ENCODE data around the gene RSPH1. TPM values are rescaled to one million over a fixed set of nuclear protein-coding genes. Genes with fewer than 3 reads are reported as not detected.

RSPH1 gene
- total and polyA plus RNA-seq, 4 donors = 0.09 to 0.17 (median 0.16) TPM; not detected in 1

DNA sequence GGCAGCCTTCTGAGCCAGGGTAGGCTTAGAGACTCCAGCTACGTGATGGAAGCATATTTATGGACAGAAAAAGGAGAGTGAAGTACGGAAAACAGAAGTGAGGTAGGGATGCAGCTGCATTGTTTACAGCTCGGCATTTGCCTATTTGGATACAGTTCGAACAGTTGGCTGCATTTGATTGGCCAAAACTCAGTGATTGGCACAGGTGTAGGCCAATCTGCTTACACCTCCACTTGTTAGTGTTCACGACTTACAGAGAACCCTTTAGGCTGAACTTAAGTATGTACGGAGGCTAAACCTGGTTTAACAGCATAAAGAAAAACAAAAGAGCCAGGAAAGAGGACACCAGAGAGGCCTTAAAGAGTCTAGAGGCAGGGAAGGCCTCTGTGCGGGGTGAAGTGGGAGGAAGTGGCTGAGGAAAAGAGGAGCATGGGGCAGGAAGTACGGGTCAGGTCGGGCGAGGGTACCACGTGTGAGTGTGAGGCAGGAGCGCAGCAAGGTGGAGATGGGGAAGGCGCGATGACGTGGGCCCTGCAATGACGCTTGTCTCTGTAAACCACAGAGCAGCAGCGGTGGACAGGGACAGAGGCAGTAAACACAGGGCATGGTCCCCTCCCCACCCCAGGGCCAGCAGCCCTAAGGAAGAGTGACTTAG is 32.0 kb downstream of the RSPH1 start:
- H3K4me1 ChIP-seq (ENCODE audit: control insufficient read depth in 4 of 4, insufficient read depth in 4 of 4, low read length in 3 of 4) = peaks cover 14 to 21% (median 17%) of the 10 kb centered on the region in 4 donors
- H3K4me3 ChIP-seq (ENCODE audit: low read depth in 1 of 3, low read length in 3 of 3) = no peak overlapping the region
- H3K36me3 ChIP-seq (ENCODE audit: control insufficient read depth in 4 of 4, insufficient read depth in 3 of 4, low read depth in 1 of 4, low read length in 3 of 4) = no peaks in the 10 kb centered on the region
- no peak overlapping the region for H3K27ac ChIP-seq (ENCODE audit: low read depth in 1 of 2, low read length in 2 of 2)
- DNase-seq (ENCODE audit: low spot score) = peak; percentile 57
- WGBS = 75% methylated on average over 17 of the region's 17 CpGs
- TF ChIP-seq, protein P1, sequence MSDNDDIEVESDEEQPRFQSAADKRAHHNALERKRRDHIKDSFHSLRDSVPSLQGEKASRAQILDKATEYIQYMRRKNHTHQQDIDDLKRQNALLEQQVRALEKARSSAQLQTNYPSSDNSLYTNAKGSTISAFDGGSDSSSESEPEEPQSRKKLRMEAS (IDR thresholded peaks at IDR 0.05) = no peak
- TF ChIP-seq SP1 (IDR thresholded peaks at IDR 0.05) = peak; percentile 12
- TF ChIP-seq FOXA2 (IDR thresholded peaks at IDR 0.05) = no peak
- TF ChIP-seq FOXA1 (IDR thresholded peaks at IDR 0.05) = no peak
- TF ChIP-seq GABPA (IDR thresholded peaks at IDR 0.05 in 1 of 2, conservative IDR thresholded peaks at IDR 0.05 in 1 of 2) = no peak
- no peaks in the 10 kb centered on the region for H3K9me3 ChIP-seq (ENCODE audit: control insufficient read depth in 4 of 4, low read length in 3 of 4)
- H3K9ac ChIP-seq (ENCODE audit: low read depth in 1 of 2, low read length in 2 of 2) = no peak overlapping the region
- no peaks in the 10 kb centered on the region for H3K27me3 ChIP-seq (ENCODE audit: control insufficient read depth in 4 of 4, insufficient read depth in 4 of 4, low read length in 3 of 4)

DNA sequence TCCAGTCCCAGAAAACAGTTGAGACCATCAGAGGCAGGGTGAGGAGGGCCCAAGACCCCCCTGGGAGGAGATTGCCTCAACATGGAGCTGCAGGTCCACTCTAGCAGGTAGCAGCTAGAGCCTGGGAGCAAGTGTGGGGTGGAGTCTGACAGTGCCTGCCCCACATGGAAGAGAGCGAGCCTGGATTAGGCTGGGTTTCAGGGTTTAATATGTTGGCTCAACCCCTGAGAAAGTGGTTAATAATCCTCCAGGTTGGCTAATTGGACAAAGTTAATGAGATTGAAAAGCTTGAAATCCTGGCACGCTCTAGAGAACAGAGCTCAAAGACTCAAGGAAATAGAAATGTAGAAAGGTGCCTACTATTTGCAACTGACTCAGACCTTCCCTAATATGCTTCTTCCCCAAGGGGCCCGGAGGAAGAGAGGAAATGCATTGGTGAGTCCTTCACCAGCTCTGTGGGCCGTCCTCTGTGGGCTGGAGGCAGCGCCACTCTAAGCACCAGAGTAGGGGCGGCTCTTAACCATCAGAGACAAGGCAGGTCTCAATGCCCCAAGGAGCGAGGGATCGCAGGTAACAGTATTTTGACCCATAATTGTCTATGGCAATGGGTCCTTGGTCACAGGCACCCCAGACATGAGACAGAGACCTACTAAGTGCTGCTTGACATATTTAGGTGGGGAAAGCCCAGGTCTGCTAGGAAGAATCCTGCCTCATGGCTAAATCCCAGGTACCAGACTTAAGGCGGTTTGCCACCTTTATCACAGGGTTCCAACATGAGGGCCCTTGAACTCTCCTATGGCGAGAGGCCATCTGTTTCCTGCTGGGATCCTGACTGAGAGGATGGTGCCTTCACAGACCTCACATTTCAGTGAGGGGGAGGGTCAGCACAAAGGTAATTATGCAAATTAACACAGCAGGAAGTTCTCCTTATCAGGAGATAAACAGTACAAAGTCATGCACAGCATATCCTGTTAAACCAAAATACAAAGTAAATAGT is 33.8 kb downstream of the RSPH1 start:
- Histone ChIP-seq H3K36me3 (ENCODE audit: control insufficient read depth in 4 of 4, insufficient read depth in 3 of 4, low read depth in 1 of 4, low read length in 3 of 4) (no peaks in the 10 kb centered on the region), H3K4me3 (ENCODE audit: low read depth in 1 of 3, low read length in 3 of 3) (no peak overlapping the region), H3K27ac (ENCODE audit: low read depth in 1 of 2, low read length in 2 of 2) (peak overlapping the region; percentile 0 to 4), H3K27me3 (ENCODE audit: control insufficient read depth in 4 of 4, insufficient read depth in 4 of 4, low read length in 3 of 4) (no peaks in the 10 kb centered on the region), H3K4me1 (ENCODE audit: control insufficient read depth in 4 of 4, insufficient read depth in 4 of 4, low read length in 3 of 4) (peaks cover 14 to 21% (median 16%) of the 10 kb centered on the region in 4 donors), H3K9ac (ENCODE audit: low read depth in 1 of 2, low read length in 2 of 2) (no peak overlapping the region), H3K9me3 (ENCODE audit: control insufficient read depth in 4 of 4, low read length in 3 of 4) (no peaks in the 10 kb centered on the region)
- TF ChIP-seq SP1 (IDR thresholded peaks at IDR 0.05) (peak; percentile 58), RAD21 (IDR thresholded peaks at IDR 0.05) (peak in 1 of 2 donors; percentile 16), FOXA2 (IDR thresholded peaks at IDR 0.05) (peak; percentile 33), JUND (IDR thresholded peaks at IDR 0.05) (peak in 1 of 2 donors; percentile 8), EGR1 (IDR thresholded peaks at IDR 0.05; ENCODE audit: low read depth in 2 of 2) (no peak), GABPA (IDR thresholded peaks at IDR 0.05 in 1 of 2, conservative IDR thresholded peaks at IDR 0.05 in 1 of 2) (peak in 1 of 2 donors; percentile 57), HNF4A (conservative IDR thresholded peaks at IDR 0.05) (peak; percentile 50 to 70), TAF1 (conservative IDR thresholded peaks at IDR 0.05) (no peak), FOXA1 (IDR thresholded peaks at IDR 0.05) (no peak), YY1 (IDR thresholded peaks at IDR 0.05) (no peak), NR2F2 (IDR thresholded peaks at IDR 0.05) (no peak), RXRA (IDR thresholded peaks at IDR 0.05) (peak; percentile 41 to 57), HNF4G (IDR thresholded peaks at IDR 0.05) (peak; percentile 19)
- TF ChIP-seq, protein P2, sequence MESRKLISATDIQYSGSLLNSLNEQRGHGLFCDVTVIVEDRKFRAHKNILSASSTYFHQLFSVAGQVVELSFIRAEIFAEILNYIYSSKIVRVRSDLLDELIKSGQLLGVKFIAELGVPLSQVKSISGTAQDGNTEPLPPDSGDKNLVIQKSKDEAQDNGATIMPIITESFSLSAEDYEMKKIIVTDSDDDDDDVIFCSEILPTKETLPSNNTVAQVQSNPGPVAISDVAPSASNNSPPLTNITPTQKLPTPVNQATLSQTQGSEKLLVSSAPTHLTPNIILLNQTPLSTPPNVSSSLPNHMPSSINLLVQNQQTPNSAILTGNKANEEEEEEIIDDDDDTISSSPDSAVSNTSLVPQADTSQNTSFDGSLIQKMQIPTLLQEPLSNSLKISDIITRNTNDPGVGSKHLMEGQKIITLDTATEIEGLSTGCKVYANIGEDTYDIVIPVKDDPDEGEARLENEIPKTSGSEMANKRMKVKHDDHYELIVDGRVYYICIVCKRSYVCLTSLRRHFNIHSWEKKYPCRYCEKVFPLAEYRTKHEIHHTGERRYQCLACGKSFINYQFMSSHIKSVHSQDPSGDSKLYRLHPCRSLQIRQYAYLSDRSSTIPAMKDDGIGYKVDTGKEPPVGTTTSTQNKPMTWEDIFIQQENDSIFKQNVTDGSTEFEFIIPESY (IDR thresholded peaks at IDR 0.05) = no peak
- TF ChIP-seq, protein P3, sequence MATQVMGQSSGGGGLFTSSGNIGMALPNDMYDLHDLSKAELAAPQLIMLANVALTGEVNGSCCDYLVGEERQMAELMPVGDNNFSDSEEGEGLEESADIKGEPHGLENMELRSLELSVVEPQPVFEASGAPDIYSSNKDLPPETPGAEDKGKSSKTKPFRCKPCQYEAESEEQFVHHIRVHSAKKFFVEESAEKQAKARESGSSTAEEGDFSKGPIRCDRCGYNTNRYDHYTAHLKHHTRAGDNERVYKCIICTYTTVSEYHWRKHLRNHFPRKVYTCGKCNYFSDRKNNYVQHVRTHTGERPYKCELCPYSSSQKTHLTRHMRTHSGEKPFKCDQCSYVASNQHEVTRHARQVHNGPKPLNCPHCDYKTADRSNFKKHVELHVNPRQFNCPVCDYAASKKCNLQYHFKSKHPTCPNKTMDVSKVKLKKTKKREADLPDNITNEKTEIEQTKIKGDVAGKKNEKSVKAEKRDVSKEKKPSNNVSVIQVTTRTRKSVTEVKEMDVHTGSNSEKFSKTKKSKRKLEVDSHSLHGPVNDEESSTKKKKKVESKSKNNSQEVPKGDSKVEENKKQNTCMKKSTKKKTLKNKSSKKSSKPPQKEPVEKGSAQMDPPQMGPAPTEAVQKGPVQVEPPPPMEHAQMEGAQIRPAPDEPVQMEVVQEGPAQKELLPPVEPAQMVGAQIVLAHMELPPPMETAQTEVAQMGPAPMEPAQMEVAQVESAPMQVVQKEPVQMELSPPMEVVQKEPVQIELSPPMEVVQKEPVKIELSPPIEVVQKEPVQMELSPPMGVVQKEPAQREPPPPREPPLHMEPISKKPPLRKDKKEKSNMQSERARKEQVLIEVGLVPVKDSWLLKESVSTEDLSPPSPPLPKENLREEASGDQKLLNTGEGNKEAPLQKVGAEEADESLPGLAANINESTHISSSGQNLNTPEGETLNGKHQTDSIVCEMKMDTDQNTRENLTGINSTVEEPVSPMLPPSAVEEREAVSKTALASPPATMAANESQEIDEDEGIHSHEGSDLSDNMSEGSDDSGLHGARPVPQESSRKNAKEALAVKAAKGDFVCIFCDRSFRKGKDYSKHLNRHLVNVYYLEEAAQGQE (IDR thresholded peaks at IDR 0.05) = no peak
- TF ChIP-seq, protein P4, sequence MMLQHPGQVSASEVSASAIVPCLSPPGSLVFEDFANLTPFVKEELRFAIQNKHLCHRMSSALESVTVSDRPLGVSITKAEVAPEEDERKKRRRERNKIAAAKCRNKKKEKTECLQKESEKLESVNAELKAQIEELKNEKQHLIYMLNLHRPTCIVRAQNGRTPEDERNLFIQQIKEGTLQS (IDR thresholded peaks at IDR 0.05) = no peak
- TF ChIP-seq, protein P1 (IDR thresholded peaks at IDR 0.05) = no peak
- TF ChIP-seq, protein P5, sequence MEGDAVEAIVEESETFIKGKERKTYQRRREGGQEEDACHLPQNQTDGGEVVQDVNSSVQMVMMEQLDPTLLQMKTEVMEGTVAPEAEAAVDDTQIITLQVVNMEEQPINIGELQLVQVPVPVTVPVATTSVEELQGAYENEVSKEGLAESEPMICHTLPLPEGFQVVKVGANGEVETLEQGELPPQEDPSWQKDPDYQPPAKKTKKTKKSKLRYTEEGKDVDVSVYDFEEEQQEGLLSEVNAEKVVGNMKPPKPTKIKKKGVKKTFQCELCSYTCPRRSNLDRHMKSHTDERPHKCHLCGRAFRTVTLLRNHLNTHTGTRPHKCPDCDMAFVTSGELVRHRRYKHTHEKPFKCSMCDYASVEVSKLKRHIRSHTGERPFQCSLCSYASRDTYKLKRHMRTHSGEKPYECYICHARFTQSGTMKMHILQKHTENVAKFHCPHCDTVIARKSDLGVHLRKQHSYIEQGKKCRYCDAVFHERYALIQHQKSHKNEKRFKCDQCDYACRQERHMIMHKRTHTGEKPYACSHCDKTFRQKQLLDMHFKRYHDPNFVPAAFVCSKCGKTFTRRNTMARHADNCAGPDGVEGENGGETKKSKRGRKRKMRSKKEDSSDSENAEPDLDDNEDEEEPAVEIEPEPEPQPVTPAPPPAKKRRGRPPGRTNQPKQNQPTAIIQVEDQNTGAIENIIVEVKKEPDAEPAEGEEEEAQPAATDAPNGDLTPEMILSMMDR (IDR thresholded peaks at IDR 0.05; ENCODE audit: low read depth, low read length, missing input control) = no peak
- no peak for DNase-seq (ENCODE audit: low spot score)
- WGBS = 59% methylated on average over 10 of the region's 10 CpGs
